Fibroblast of the aortic adventitia (primary cell): ENCODE data around the gene POU6F1. TPM values are rescaled to one million over a fixed set of nuclear protein-coding genes. Genes with fewer than 3 reads are reported as not detected.

Source experiments
- DNase-seq: peaks from one replicate; pipeline ENCODE4 v3.0.0-alpha.2; 2010; ENCODE audit warnings: low read depth
- H3K4me3 ChIP-seq: 2 replicates; pipeline ENCODE4 v1.5.1; 2011; ENCODE audit warnings: low read depth, mild to moderate bottlenecking, control low read depth, low read length, moderate library complexity
- total RNA-seq: library from RNA; depleted of rRNA; stranded (reverse); fragments of >200 nt; gene quantifications from 2 replicates; pipeline ENCODE4 v1.2.3, GENCODE V29; 2012; ENCODE audit warnings: low replicate concordance
- TF ChIP-seq, protein P1 (sequence below): IDR thresholded peaks from 2 replicates; pipeline ENCODE4 v1.5.1; 2011; ENCODE audit warnings: mild to moderate bottlenecking, low read length, control low read depth, inconsistent platforms; ENCODE audit not compliant: insufficient read depth

The POU6F1 gene
- total RNA-seq, 1 donor, result 5.7 TPM

DNA sequence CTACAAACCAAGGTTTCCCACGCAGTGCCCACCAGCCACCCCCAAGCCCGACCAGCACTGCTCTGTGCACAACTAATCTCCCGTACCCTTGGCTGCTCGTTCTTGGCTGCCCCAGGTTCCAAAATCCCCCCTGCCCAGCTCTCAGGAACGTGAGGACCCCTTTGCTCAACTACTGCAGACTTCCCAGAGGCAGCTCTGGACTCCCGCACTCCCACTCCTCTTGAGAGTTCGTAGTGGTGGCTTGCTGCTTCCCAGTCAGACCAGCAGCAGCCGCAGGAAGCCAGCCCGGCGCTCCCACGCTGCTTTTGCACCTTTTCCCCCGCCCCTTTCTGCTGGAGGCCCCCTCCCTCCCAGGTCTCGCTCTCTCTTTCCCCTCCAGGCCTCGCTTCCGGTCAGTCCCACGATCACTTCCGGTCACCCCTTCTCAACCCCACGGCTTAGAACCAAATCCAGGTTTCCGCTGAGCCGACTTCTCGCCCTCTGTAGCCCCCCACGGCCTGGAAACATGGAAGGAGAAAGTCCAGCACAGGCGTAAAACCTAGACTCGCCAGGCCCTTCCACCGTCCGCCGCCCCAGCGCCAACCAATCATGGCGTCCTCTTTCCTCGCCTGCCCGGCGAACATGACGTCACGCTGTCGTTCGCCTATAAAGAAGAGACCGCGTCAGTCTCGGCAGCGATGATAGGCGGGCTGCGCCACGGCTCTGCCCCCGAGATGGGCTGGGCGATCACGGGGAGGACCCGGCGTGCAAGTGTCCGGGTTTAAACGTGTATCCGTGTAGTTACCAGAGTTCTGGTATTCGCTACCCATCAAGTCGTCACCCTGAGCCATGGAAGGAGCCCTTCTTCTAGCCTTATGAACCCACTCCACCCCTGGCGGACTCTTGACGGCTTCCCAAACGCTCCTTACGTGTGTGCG, 45.1 kb downstream of the POU6F1 start, which contains the start of gene TFCP2:
Gene TFCP2, minus strand, starts transcription at position 621 of the 917 bp plus-strand sequence. CDS start 713 bp downstream, outside the sequence.
- TF ChIP-seq, protein P1, sequence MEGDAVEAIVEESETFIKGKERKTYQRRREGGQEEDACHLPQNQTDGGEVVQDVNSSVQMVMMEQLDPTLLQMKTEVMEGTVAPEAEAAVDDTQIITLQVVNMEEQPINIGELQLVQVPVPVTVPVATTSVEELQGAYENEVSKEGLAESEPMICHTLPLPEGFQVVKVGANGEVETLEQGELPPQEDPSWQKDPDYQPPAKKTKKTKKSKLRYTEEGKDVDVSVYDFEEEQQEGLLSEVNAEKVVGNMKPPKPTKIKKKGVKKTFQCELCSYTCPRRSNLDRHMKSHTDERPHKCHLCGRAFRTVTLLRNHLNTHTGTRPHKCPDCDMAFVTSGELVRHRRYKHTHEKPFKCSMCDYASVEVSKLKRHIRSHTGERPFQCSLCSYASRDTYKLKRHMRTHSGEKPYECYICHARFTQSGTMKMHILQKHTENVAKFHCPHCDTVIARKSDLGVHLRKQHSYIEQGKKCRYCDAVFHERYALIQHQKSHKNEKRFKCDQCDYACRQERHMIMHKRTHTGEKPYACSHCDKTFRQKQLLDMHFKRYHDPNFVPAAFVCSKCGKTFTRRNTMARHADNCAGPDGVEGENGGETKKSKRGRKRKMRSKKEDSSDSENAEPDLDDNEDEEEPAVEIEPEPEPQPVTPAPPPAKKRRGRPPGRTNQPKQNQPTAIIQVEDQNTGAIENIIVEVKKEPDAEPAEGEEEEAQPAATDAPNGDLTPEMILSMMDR, result no peak
- DNase-seq, result peak; percentile 96

DNA sequence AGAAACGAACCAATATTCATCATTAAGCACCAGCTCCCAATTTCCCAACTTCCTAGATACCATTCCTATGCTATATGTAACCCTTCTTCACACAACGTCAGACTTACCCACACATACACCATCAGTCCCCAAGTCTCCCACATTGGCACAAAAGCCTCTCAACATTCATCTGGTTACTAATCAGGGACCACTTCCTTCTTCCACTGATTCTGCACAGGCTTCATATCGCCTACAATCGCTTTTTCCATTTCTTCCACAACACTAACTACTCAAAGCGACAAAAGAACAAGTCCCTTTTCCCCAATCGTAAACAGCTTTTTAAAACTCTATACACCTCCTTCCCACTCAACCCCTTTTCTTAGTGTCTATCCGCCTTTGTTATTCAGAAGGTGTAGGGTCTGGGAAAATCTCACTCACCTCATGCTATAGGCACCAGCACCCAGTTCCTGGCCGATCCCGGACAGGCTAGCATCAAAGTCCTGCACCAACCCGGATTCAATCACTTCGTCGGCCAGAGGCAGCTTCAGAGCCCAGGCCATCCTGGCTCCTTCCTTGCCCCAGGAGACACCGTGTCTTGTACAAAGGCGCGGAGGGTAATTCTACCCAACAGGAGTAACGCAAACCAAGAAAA, 45.9 kb downstream of the POU6F1 start:
- peak overlapping the region; percentile 97 for H3K4me3 ChIP-seq
- DNase-seq, result peak; percentile 35
- TF ChIP-seq, protein P1, result no peak

More for the DNA sequence above, 45.1 kb downstream of the POU6F1 start, which contains the start of gene TFCP2:
- H3K4me3 ChIP-seq, result peak within 1 kb of the TSS; percentile 97

DNA sequence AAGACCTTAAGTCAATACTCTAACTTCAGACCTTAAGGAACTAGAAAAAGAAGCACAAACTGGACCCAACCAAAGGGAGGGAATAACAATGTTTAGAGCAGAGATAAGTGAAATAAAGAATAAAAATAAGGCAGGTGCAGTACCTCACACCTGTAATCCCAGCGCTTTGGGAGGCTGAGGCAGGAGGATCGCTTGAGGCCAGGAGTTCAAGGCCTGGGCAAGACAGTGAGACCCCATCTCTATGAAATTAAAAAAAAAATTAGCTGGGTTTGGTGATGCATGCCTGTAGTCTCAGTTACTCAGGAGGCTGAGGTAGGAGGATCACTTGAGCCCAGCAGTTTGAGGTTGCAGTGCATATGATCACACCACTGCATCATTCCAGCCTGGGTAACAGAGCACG, 54.1 kb downstream of the POU6F1 start:
- no peak for DNase-seq
- TF ChIP-seq, protein P1, result no peak
- no peak overlapping the region for H3K4me3 ChIP-seq

DNA sequence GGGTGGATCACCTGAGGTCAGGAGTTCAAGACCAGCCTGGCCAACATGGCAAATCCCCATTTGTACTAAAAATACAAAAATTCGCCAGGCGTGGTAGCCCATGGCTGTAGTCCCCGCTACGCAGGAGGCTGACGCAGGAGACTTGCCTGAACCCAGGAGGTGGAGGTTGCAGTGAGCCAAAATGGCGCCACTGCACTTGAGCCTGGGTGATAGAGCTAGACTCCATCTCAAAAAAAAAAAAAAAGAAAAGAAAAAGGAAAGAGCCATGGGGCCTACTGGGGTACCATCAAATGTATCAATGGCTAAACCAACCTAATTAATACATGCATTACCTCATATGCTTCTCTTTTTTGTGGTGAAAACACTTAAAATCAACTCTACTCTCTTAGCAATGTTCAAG, 55.6 kb downstream of the POU6F1 start:
- H3K4me3 ChIP-seq, result no peak overlapping the region
- no peak for DNase-seq
- TF ChIP-seq, protein P1, result no peak

DNA sequence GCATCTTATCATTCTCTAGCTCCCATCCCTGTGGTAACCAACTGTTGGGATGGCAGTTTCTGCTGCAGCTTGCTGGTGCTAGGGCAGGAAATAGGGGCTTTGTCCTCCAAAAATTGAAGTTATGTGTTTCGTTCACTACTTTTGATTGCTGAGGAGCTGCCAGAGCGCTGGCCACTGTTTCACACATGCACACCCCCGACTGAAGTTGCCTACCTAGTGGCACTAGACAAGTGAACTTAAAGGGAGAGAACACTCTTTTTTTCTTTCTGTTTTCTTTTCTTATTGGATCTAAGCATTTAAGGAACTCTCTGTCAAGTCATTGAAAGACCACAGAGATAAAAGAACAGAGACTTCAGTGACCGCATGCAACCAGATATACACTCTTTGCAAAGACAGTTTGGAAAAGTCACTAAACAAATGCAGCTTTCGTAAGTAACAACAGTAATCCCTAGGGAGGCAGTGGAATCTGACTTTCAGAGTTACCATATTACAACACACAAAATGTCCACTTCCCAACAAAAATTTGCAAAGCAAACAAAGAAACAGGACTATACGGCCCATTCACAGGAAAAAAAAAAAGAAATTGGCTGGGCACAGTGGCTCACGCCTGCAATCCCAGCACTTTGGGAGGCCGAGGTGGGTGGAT, 56.9 kb downstream of the POU6F1 start:
- TF ChIP-seq, protein P1, result no peak
- H3K4me3 ChIP-seq, result no peak overlapping the region
- DNase-seq, result peak; percentile 59

DNA sequence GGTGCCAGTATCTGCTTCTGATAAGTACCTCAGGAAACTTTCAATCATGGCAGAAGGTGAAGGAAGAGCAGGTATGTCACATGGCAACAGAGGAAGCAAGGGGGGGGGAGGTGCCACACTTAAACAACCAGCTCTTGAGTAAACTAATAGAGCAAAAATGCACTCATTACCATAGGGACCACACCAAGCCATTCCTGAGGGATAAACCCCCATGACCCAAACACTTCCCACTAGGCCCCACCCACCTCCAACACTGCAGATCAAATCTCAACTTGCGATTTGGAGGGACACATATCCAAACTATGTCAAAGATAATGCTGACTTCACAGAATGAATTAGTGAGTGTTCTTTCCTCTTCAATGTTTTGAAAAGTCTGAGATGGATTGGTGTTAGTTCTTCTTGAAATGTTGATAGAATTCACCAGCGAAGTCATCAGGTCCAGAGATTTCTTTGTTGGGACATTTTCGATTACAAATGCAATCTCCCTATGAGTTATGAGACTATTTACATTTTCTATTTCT, 61.6 kb downstream of the POU6F1 start:
- no peak overlapping the region for H3K4me3 ChIP-seq
- TF ChIP-seq, protein P1, result no peak
- no peak for DNase-seq
